T1000 (cell line): Measurements from ENCODE around the gene ZNF618.

Experiments
- DNase-seq: peaks from one replicate; lab custom pipeline; 2025; ENCODE audit warnings: mixed read lengths; lab: John Stamatoyannopoulos, UW

The ZNF618 gene

DNA sequence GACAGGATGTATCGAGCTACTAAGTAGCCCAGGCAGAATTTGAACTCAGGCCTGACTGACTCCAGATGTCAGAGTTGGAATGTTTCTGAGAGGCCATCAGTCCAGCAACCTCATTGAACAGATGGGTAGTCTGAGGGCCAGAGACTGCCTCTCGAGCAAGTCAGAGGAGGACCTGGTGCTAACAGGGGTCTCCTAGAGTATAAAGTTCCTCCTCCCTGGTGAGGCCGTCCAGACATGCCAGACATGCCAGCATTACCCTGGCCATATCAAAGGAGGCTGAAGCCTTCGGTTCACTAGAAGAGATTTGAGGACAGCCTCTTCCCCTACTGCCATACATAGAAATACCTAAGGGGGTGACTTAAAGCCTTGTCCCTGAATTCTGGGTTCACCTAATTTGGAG is 81.2 kb downstream of the ZNF618 start:
- no peak for DNase-seq

DNA sequence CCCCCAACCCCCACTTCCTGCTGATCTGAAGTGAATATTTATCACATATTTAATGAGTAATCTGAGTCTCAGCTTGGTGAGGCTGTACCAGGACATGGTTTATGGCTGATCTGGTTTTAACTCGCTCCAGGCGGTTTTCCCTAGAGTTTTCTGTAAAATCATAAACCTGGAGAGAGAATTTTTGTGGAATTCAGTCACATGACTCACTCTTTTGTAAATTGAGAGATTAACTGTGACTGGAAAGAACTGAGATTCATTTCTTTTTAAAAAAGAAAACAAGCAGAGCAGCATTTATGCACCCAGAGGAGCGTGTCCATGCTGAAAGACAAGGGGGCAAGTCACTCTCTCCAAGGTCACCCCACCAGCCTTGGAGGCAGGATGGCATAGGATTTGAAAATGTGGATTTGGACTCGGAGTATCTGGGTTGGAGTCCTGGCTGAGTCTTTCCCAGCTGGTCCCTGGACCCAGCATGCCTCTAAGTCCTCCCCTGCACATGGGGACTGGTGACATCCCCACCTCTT is 81.8 kb downstream of the ZNF618 start:
- DNase-seq: peak; percentile 46

DNA sequence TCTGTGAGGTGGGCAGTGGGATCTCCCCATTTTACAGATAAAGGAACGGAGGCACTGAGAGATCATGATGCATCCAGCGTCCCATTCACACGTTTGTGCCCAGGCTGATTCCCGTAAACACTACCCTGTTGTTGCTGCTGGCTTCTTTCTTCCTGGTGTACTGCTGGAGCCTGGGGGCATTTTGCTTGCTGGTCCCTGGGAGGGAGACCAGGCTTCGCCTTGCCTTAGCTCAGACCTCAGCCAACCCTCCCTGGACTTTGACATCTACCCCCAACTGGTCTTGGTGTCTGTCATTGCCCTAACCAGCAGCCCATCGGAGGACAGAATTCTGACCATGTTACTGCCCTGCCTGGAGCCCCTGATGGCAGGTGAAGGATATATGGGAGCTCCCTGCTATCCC is 82.4 kb downstream of the ZNF618 start:
- no peak for DNase-seq

DNA sequence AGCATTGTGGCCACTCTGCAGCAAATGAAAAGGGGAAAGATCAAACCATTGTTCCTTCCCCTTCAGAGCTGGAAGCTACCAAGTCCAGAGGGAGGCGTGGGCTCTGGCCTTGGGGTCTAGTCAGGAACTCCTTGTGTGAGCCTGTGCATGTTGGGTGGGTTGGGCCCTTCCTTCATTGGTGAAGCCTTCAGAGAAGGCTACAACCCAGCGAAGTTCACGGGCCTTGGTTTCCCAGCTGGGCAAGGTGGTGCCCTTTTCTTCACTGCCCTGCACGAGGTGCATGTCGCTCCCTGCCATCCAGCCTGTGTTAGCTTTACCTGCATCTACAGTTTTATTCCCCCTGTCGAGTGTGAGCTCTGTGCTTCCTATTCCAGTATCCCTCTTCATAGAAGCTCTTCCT is 84.7 kb downstream of the ZNF618 start:
- DNase-seq: no peak

DNA sequence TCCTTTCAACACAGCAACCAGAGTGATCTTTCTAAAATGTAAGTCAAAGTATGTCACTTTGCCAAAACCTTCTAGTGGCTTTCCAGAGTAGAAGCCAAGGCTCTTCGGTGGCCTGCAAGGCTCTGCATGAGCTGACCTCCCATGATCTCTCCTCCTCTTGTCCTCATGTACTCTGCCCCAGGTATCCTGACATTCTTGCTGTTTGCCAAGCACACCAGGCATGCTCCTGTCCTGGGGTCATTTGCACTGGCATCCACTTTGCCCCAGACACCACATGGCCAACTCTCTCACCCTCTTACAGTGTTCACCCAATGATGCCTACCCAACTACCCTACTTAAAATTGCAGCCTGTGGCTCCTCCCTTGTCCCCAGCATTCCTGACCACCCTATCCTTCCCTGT is 86.3 kb downstream of the ZNF618 start:
- no peak for DNase-seq

DNA sequence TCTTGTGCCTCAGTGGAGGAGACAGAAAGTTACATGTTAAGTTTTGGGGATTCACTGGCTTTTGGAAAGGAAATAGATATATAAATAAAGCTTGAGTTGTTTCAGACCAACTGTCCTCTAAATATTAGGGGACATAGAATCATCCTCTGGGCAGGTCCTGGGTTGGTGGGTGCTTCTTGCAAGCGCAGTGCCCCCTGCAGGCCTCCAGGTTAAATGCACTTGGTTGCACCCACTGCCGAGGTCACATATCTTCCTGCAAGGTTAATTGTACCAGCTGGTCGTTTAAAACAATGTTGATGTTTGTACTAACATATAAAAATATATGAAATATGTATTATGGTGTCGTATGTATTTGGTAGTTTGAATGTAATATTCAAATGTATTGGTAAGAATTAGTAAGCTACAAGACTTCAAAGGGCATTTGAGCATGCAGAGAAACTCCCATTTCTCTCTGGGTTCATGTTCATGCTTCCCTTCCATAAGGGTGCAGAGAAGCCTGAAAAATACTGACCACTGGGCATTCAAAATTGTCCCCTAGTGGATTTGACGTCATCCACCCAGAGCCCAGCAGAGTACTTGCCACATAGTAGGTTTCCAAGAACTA is 87.0 kb downstream of the ZNF618 start:
- DNase-seq: no peak

DNA sequence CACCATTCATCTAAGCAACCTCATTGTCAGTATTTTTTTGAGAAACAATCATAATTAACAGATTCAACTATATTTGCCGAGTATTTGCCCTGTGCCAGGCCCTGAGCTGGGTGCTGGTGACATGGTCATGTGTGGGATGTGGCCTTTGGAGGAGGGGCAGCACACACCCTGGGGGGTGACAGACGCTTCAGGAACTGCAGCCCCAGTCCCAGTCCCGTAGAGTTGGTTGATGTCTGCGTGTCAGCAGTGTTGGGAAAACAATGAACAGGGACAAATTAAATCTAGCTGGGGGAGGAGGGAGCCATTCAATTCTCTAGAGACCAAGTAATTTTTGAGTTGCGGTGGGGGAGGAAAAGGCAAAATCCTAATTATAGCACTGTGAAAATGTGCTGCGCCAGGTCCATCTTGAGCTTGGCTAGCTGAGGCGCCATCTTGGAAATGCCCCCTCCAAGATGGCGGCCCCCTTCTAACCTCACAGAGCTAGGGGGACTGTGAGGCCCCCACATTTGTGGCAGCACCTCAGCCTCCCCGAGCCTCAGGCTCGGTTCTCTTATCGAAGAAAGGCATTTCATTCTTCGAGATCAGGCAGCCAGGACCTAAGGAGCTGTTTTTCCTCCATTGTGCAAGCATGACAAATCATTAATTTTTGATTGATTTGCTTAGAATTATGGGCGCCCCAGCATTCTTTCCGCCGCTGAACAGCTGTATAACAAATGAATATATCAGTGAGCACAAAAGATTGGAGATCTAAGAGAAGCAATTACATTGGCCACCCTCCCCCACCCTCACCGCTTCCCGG is 87.8 kb downstream of the ZNF618 start:
- DNase-seq: no peak

DNA sequence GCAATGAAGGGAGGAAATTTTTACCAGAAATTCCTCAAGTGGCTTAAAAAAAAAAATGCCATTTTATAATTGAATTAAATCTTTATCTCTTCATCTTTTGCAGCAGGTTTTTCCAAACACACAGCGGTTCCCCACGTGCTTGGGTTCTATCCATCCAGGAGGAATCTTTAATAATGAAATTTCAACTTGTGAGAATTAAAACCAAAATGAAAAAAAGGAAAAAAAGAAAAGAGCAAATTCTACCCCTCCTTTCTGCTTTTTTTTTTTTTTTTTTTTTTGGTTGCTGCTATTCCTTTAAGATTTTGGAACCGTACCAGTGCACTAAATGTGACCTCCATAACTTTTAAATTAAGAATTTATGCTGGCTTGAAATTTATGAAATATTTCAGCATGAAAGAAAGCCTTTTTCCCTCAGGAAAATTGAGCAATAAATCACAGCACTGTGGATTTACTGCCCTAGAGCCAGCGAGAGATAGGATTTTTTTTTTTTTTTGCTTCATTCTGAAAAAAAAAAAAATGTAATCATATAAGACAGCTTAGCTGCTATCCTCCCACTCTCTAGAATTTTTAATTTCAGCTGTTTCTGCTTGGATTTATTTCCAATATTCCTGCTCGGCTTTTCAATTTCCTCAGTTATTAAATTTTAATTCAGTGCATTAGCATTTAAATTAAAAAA is 88.5 kb downstream of the ZNF618 start:
- DNase-seq: no peak

DNA sequence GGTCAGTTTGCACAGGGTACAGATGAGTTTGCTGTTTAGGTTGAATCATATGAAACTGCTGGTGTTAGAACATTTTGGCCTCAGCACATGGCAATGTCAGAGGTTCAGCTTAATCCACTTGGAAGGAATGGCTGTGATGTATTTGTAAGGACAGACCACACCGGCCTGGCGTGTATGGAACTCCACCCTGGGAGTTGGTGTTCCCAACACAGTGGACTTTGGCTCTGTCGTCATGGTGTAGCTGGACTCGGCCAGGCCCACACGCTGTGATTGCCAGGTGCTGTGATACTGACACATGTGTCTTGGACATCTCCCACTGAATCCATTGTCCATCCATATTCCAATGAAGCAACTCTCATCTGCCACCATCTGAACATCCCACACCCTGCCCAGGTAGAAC is 90.3 kb downstream of the ZNF618 start:
- no peak for DNase-seq

DNA sequence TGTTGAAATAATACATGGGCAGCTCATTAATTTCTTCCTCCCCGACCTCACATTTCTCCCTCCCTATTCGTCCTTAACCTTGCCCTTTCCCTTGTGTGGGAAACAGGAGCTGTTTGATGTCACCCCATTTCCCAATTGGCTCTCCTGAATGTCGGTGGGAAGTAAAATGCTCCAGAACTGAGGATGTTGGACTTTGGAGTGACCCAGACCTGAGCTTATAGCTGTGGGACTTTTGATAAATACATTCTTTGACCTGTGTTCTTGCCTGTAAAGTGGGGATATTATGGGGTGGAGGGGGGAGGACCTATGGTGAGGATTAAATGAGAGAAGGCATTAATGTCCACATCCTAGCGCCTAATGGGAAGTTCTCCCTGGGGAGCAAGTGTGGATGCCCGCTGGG is 91.3 kb downstream of the ZNF618 start:
- DNase-seq: no peak

DNA sequence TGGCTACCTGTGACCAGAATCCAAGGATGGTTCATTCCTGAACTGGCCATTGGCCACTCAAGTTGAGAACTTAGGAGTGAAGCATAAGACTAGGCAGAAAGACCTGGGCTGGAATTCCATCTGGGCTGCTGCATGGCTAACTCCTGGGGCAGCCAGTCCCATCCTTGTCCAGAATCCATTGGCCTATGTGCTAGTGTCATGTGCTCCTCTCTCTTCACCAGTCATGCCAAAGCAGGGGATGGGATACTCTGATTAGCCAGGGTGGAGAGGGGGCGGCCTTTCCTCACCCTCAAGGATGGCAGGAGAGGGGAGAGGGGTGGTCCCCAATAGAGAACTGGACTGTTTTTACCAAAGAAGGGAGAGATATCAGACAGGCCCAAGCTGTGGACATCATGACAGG is 93.2 kb downstream of the ZNF618 start:
- DNase-seq: no peak

DNA sequence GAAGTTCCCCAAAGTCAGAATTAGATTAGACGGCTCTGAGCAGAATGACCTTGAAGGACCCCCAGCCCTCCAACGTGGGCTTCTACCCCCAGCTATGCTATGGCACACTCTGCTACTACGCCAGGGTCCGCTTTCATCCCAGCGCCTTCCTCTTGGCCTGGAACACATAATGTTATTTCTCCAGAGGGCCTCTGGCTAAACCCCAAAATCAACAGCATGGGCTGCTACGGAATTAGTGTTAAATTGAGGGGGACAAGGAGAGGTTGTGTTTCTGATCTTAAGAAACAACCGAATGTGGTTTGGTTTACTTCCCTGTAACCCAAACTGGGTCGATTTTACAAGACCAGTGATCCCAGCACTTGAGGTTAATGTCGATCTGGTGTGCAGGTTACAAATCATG is 97.1 kb downstream of the ZNF618 start:
- DNase-seq: no peak

DNA sequence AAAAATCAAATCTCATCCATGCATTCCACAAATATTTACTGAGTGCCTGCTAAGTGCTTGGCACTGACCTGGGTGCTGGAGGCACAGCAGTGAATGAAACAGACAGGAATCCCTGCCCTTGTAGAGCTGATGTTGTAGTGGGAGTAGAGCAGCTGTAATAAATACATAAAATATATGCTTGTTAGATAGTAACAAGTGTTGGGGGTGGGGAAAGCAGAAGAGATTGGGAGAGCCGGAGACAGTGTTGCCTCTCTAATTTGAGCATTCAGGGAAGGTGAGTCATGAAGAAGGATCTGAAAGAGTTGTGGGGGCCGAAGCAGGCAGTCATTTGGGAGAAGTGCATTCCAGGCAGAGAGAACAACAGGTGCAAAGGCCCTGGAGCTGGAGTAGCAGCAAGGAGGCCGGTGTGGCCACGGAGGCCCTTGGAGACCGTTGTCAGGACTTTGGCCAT is 97.9 kb downstream of the ZNF618 start:
- DNase-seq: no peak

DNA sequence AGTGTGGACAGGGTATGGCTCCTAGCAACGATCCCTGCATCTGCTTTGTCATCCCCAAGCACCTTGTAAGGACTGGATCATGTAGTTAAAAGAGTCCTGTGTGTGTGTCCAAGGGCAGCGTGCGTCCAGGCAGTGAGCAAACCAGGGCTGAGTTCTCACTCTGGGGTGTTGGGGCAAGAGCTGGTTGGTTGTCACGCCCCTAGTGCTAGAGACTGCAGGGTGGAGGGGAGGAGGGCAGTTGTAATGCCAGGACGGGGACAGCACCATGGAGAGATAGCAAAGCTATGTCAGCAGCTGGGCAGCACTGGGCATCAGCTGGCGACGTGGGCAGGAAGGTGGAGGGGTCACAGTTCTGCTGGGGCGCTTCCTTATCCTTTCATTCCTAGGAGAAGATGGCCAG is 100.8 kb downstream of the ZNF618 start:
- DNase-seq: no peak

DNA sequence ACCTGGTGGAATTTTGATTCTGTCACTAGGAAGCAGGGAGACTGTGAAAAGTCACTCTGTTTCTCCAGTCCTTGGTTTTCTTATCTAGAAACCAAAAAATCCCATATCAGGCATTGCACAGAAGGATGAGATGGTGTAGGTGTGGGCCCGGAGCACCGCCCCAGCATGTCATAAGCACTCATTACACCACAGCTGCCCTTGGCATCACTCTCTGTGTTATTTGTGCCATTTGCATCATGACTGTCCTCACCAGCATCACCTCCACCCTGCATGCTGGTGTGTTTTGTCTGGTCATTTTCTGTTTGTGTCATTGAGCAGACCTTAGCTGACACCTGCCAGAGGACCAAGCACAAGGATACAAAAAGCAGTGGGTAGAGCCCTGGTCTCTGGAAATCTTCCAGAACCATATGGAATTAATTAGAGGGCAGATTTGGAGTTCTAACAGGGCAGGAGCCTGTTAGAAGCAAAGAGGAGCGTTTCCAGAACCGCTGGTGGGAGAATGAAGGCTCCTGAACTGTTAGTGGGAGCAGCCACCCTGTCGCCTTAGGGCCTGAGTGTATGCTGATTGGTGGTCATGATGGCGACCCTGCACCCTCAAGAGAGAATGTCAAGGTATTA is 102.7 kb downstream of the ZNF618 start:
- no peak for DNase-seq

DNA sequence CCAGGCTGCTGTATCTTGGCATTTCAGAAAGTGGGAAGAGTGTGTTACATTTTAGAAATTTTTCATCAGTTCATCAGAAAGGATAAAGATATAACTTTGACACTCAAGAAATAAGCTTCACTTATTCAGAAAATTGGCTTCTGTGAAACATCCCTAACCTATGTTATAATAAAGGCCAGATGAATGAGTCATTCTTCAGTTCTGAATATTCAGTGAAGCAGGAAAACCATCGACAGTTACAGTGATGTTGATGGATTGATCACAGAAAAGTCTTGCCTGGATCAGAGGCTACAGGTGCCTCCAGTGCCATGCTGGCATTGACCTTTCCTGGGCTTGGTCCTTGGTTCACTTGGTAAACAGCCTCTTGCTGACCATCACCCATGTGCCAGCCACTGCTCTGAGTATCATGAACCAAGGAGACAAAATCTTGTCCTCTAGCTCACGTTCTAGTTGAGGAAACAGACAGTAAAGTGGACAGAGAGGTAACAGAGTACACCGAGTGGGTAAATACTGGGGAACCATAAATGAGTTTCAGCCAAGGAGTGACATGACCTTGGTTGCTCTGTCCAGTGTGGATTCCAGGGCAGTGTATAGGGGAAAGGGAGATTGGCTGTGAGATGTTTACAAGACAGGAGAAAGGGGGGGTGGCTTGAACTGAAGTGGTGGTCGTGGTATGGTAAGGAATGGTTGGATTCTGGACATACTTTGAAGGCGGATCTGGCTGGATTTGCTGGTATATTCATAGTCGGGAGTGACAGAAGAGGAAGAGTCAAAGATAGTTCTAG is 103.4 kb downstream of the ZNF618 start:
- no peak for DNase-seq

DNA sequence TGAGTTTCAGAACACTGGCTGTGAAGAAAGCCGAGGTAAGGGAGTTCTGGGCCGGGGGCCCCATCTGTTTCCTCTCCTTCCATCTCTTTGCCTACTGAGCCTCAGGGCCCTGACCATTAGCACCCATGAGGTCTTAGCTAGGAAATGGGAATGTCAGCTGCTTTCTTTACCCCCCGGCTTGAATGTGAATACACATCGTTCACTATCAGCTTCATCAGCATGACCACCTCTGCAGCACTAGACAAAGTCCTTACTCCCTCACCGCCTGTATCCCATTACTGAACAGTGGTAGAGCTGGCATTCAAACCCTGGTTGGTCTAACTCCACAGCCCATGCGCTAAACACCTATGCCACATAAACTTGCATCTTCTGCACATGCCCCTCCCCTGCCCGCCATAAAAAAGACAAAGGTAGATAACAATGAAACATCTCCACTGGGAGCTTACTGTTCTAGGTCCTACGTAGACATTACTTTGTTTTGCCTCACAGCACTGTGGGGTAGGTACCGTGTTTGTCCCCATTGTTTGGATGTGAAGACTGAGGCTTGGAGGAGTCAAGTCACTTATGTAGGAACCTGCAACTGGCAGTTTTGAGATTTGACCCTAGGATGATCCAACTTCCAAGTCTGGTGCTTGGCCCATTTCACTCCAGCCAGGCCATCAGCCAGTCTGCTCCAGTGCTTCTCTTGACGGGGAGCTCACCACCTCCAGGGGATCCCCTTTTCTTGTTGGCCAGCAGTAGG is 108.7 kb downstream of the ZNF618 start:
- no peak for DNase-seq

DNA sequence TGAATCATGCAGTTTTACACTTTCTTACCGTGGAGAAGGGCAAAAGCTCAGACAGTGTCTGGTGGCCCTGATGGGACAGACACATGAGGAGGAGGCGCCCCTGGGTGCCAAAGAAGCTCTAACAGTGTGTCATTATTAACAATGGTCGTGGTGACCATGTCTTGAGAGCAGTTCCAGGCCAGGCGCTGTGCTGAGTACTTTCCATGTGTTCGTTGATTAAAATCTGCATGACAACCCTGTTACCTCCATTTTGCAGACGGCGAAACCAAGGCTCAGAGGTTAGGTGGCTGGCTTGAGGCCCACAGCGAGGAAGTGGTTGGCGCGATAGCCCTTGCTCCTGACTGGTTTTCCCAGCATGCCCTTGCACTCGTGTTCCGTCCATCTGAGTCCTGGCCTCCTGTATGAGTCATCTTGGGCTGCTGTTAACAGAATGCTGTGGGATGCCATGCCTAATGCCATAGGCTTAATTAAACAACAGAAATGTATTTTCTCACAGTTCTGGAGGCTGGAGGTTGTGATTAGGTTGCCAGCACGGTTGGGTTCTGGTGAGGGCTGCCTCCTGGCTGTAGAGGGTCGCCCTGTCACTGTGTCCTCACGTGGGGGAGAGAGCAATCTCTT is 110.0 kb downstream of the ZNF618 start:
- no peak for DNase-seq

DNA sequence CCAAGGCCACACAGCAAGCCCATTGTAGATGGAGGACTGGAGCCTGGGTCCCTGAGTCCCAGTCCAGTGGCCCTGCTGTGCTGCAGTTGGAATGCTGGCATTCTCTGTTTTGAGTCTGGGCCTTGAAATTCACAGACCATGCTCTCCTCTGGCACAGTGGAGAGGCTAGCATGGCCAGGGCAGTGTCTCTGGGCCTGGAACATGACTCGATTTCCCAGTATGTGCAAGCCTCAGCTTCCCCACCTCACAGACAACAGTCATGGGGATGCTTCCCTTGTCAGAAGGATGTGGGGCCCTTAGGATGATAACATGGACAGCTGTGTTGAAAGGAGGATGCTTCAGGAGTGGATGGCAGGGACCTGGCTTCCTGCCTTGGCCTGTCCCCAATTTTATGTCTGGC is 110.8 kb downstream of the ZNF618 start:
- no peak for DNase-seq

DNA sequence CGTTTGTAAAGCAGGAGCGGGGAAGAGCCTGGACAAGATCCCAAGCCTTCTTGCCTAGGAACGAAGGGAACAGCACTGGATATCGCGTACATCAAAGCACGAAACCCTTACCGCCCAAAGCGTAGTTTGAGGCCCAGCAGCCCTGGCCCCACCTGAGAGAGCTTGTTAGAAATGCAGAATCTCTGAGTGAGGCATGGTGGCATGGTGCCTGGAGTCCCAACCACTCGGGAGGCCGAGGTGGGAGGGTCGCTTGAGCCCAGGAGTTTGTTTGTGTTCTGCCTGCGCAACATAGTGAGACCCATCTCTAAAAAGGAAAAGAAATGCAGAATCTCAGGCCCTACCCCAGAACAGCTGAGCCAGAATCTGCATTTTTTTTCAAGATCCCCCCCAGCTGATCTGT is 111.4 kb downstream of the ZNF618 start:
- DNase-seq: no peak
